Keratinocyte (primary cell): ENCODE measurements around the gene MTMR3. TPM values are rescaled to one million over a fixed set of nuclear protein-coding genes. Genes with fewer than 3 reads are reported as not detected.
A peak's percentile ranks its signal among the peaks of the same experiment; 100 is the strongest.

Experiments
- DNase-seq: peaks from one replicate; pipeline ENCODE4 v3.0.0-alpha.2; 2011; ENCODE audit warnings: low read depth, missing footprints, low spot score
- FAIRE-seq: peaks from 2 replicates; lab custom pipeline; 2011; peaks lifted over from hg19 to GRCh38; lab: Jason Lieb, UNC
- H2AFZ ChIP-seq: 2 replicates; pipeline ENCODE4 v1.6.0; 2012; ENCODE audit warnings: low read length, control low read depth, inconsistent platforms; ENCODE audit not compliant: control insufficient read depth
- H3K27ac ChIP-seq: 2 replicates; pipeline ENCODE4 v1.5.1; 2011; ENCODE audit warnings: low read length; ENCODE audit not compliant: control insufficient read depth, insufficient read depth
- H3K27me3 ChIP-seq: 3 replicates; pipeline ENCODE4 v1.6.0; 2011; ENCODE audit warnings: low read length; ENCODE audit not compliant: control insufficient read depth, insufficient read depth; ENCODE audit errors: extremely low read depth
- H3K36me3 ChIP-seq, 2 experiments: 2 replicates in 1 of 2; 3 replicates in 1 of 2; pipeline ENCODE4 v1.5.1; 2011; ENCODE audit warnings: low read length in 2 of 2, mild to moderate bottlenecking in 1 of 2; ENCODE audit not compliant: control insufficient read depth in 2 of 2, insufficient read depth in 2 of 2; ENCODE audit errors: extremely low read depth in 1 of 2
- H3K4me1 ChIP-seq: 3 replicates; pipeline ENCODE4 v1.5.1; 2011; ENCODE audit warnings: low read length; ENCODE audit not compliant: control insufficient read depth, insufficient read depth; ENCODE audit errors: extremely low read depth
- H3K4me2 ChIP-seq: 3 replicates; pipeline ENCODE4 v1.6.0; 2011; ENCODE audit warnings: low read depth, low read length; ENCODE audit not compliant: control insufficient read depth, insufficient read depth; ENCODE audit errors: extremely low read depth
- H3K4me3 ChIP-seq, 3 experiments: fragments of 200-600 bp in 1 of 3; sonication (generic) in 1 of 3; 2 replicates in 2 of 3; 3 replicates in 1 of 3; pipeline ENCODE4 v1.5.1; 2011 to 2016; ENCODE audit warnings: low read length in 3 of 3, mild to moderate bottlenecking in 3 of 3, control low read depth in 2 of 3, inconsistent platforms in 1 of 3, low read depth in 1 of 3, mixed read lengths in 1 of 3, mixed run types in 1 of 3, moderate library complexity in 1 of 3; ENCODE audit not compliant: control insufficient read depth in 2 of 3, insufficient read depth in 2 of 3; ENCODE audit errors: extremely low read depth in 1 of 3
- H3K79me2 ChIP-seq: 2 replicates; pipeline ENCODE4 v1.6.0; 2012; ENCODE audit warnings: low read length; ENCODE audit not compliant: control insufficient read depth, insufficient read depth
- H3K9ac ChIP-seq: 3 replicates; pipeline ENCODE4 v1.6.0; 2011; ENCODE audit warnings: low read length; ENCODE audit not compliant: control insufficient read depth, insufficient read depth; ENCODE audit errors: extremely low read depth
- H3K9me1 ChIP-seq: 3 replicates; pipeline ENCODE4 v1.6.0; 2011; ENCODE audit warnings: low read length; ENCODE audit not compliant: control insufficient read depth, insufficient read depth; ENCODE audit errors: extremely low read depth
- H3K9me3 ChIP-seq: 2 replicates; pipeline ENCODE4 v1.5.1; 2012; ENCODE audit warnings: low read depth, low read length; ENCODE audit not compliant: control insufficient read depth
- H4K20me1 ChIP-seq: 3 replicates; pipeline ENCODE4 v1.6.0; 2011; ENCODE audit warnings: low read length; ENCODE audit not compliant: control insufficient read depth, insufficient read depth; ENCODE audit errors: extremely low read depth
- CTCF ChIP-seq, 3 experiments: IDR thresholded peaks in 1 of 3; conservative IDR thresholded peaks in 1 of 3; optimal IDR thresholded peaks in 1 of 3; 2 replicates in 2 of 3; 3 replicates in 1 of 3; pipeline versions ENCODE3 to v1.5.1; 2011; ENCODE audit warnings: low read length in 3 of 3, mild to moderate bottlenecking in 3 of 3, moderate library complexity in 2 of 3, control low read depth in 1 of 3, inconsistent platforms in 1 of 3; ENCODE audit not compliant: insufficient read depth in 2 of 3; ENCODE audit errors: extremely low read depth in 1 of 3
- EZH2 ChIP-seq: IDR thresholded peaks from one replicate; pipeline ENCODE4 v1.6.1; 2012; ENCODE audit warnings: inconsistent platforms, mild to moderate bottlenecking, low read length, moderate library complexity
- dilution Hi-C: fragments of 300-500 bp; cut with MboI; formaldehyde crosslinking; loops from one replicate; pipeline ENCODE4 v1.7.0; 2020; ENCODE audit warnings: low sequenced_read_pairs; ENCODE audit not compliant: extremely low pct_ligation_motif_present
- polyA plus RNA-seq, 5 experiments: library from polyadenylated mRNA; depleted of rRNA in 3 of 5; stranded (reverse) in 3 of 5; stranded (forward) in 1 of 5; unstranded in 1 of 5; fragments of >200 nt; gene quantifications; 1 replicate in 1 of 5; 2 replicates in 3 of 5; 3 replicates in 1 of 5; pipeline versions ENCODE4 v1.2.1 to v1.2.3, GENCODE V29; 2011 to 2012; ENCODE audit warnings: missing spikeins in 2 of 5, low read depth in 1 of 5, low replicate concordance in 1 of 5

MTMR3 gene
- polyA plus RNA-seq, 1 donor (not counting 4 experiments of a cell fraction or from before 2014, with no cell fraction given) = 16.5 TPM

GRCh38 chr22:29914165-29914564, 31.2 kb downstream of the MTMR3 start:
- Histone ChIP-seq H3K9ac (no peak overlapping the region), H2AFZ (no peak overlapping the region), H3K4me1 (peaks cover 22% of the 10 kb centered on the region), H3K4me3 (no peak overlapping the region), H3K79me2 (peaks cover 80% of the 10 kb centered on the region), H3K27me3 (no peaks in the 10 kb centered on the region), H4K20me1 (no peaks in the 10 kb centered on the region), H3K9me3 (no peaks in the 10 kb centered on the region), H3K36me3 (no peaks in the 10 kb centered on the region), H3K27ac (peak overlapping the region; percentile 62), H3K4me2 (no peak overlapping the region), H3K9me1 (peaks cover 3% of the 10 kb centered on the region)
- peak; percentile 50 for DNase-seq
- TF ChIP-seq CTCF (optimal IDR thresholded peaks at IDR 0.05 in 1 of 3, IDR thresholded peaks at IDR 0.05 in 1 of 3, conservative IDR thresholded peaks at IDR 0.05 in 1 of 3; ENCODE audit: extremely low read depth in 1 of 3, insufficient read depth in 2 of 3, low read length in 3 of 3) = no peak
- TF ChIP-seq EZH2 = no peak
- dilution Hi-C loops = no loop called here
- peak; percentile 79 for FAIRE-seq

- H3K4me2 ChIP-seq = no peak overlapping the region
- no peak for DNase-seq
- peaks cover 22% of the 10 kb centered on the region for H3K4me1 ChIP-seq
- H3K9ac ChIP-seq = no peak overlapping the region
- no peaks in the 10 kb centered on the region for H3K9me3 ChIP-seq
- no peak for FAIRE-seq
- H2AFZ ChIP-seq = no peak overlapping the region
- dilution Hi-C loops = no loop called here
- H3K4me3 ChIP-seq = no peak overlapping the region
- H3K9me1 ChIP-seq = peaks cover 3% of the 10 kb centered on the region
- H3K27ac ChIP-seq = peak overlapping the region; percentile 62
- H3K36me3 ChIP-seq = no peaks in the 10 kb centered on the region
- TF ChIP-seq EZH2 (no peak), CTCF (optimal IDR thresholded peaks at IDR 0.05 in 1 of 3, IDR thresholded peaks at IDR 0.05 in 1 of 3, conservative IDR thresholded peaks at IDR 0.05 in 1 of 3; ENCODE audit: extremely low read depth in 1 of 3, insufficient read depth in 2 of 3, low read length in 3 of 3) (no peak)
- no peaks in the 10 kb centered on the region for H3K27me3 ChIP-seq
- no peaks in the 10 kb centered on the region for H4K20me1 ChIP-seq
- H3K79me2 ChIP-seq = peaks cover 76% of the 10 kb centered on the region
Measured at GRCh38 chr22:29914991-29915533, 32.1 kb downstream of the MTMR3 start.
